ENCODE data around the gene RALGAPA1. TPM values are rescaled to one million over a fixed set of nuclear protein-coding genes. Genes with fewer than 3 reads are reported as not detected.

Gene RALGAPA1
- total and polyA plus RNA-seq, 2 of the 13 experiments (the other 11 are each of a cell fraction or from before 2014, with no cell fraction given), result 65.0 to 89.2 TPM

DNA sequence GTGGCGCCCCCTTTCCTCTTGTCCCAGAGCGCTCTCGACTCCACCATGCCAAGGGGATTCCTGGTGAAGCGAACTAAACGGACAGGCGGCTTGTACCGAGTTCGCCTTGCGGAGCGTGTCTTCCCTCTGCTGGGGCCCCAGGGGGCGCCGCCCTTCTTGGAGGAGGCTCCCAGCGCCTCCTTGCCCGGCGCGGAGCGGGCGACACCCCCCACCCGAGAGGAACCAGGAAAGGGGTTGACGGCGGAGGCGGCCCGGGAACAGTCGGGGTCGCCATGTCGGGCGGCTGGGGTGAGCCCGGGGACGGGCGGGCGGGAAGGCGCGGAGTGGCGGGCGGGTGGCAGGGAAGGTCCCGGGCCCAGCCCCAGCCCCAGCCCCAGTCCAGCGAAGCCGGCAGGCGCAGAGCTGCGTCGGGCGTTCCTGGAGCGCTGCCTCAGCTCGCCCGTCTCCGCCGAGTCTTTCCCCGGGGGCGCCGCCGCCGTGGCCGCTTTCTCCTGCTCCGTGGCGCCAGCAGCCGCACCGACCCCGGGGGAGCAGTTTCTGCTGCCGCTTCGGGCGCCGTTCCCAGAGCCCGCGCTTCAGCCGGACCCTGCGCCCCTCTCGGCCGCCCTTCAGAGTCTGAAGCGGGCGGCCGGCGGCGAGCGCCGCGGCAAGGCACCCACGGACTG is 274.8 kb downstream of the RALGAPA1 start (continued):
- TF ChIP-seq, protein P1, sequence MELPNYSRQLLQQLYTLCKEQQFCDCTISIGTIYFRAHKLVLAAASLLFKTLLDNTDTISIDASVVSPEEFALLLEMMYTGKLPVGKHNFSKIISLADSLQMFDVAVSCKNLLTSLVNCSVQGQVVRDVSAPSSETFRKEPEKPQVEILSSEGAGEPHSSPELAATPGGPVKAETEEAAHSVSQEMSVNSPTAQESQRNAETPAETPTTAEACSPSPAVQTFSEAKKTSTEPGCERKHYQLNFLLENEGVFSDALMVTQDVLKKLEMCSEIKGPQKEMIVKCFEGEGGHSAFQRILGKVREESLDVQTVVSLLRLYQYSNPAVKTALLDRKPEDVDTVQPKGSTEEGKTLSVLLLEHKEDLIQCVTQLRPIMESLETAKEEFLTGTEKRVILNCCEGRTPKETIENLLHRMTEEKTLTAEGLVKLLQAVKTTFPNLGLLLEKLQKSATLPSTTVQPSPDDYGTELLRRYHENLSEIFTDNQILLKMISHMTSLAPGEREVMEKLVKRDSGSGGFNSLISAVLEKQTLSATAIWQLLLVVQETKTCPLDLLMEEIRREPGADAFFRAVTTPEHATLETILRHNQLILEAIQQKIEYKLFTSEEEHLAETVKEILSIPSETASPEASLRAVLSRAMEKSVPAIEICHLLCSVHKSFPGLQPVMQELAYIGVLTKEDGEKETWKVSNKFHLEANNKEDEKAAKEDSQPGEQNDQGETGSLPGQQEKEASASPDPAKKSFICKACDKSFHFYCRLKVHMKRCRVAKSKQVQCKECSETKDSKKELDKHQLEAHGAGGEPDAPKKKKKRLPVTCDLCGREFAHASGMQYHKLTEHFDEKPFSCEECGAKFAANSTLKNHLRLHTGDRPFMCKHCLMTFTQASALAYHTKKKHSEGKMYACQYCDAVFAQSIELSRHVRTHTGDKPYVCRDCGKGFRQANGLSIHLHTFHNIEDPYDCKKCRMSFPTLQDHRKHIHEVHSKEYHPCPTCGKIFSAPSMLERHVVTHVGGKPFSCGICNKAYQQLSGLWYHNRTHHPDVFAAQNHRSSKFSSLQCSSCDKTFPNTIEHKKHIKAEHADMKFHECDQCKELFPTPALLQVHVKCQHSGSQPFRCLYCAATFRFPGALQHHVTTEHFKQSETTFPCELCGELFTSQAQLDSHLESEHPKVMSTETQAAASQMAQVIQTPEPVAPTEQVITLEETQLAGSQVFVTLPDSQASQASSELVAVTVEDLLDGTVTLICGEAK (IDR thresholded peaks at IDR 0.05), result no peak
- TF ChIP-seq, protein P1 (CRISPR knock-in tag; IDR thresholded peaks at IDR 0.05), result no peak
- TF ChIP-seq ZNF556 (CRISPR knock-in tag; IDR thresholded peaks at IDR 0.05; ENCODE audit: borderline replicate concordance), result 0 out of 2 replicates have a peak, but pooled peaks have one; percentile 7
- TF ChIP-seq, protein P2, sequence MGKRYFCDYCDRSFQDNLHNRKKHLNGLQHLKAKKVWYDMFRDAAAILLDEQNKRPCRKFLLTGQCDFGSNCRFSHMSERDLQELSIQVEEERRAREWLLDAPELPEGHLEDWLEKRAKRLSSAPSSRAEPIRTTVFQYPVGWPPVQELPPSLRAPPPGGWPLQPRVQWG (CRISPR knock-in tag; IDR thresholded peaks at IDR 0.05; ENCODE audit: borderline replicate concordance, low read depth), result 0 out of 2 replicates have a peak, but pooled peaks have one; percentile 66
- TF ChIP-seq ZFP1 (CRISPR knock-in tag; IDR thresholded peaks at IDR 0.05), result no peak
- TF ChIP-seq, protein P3, sequence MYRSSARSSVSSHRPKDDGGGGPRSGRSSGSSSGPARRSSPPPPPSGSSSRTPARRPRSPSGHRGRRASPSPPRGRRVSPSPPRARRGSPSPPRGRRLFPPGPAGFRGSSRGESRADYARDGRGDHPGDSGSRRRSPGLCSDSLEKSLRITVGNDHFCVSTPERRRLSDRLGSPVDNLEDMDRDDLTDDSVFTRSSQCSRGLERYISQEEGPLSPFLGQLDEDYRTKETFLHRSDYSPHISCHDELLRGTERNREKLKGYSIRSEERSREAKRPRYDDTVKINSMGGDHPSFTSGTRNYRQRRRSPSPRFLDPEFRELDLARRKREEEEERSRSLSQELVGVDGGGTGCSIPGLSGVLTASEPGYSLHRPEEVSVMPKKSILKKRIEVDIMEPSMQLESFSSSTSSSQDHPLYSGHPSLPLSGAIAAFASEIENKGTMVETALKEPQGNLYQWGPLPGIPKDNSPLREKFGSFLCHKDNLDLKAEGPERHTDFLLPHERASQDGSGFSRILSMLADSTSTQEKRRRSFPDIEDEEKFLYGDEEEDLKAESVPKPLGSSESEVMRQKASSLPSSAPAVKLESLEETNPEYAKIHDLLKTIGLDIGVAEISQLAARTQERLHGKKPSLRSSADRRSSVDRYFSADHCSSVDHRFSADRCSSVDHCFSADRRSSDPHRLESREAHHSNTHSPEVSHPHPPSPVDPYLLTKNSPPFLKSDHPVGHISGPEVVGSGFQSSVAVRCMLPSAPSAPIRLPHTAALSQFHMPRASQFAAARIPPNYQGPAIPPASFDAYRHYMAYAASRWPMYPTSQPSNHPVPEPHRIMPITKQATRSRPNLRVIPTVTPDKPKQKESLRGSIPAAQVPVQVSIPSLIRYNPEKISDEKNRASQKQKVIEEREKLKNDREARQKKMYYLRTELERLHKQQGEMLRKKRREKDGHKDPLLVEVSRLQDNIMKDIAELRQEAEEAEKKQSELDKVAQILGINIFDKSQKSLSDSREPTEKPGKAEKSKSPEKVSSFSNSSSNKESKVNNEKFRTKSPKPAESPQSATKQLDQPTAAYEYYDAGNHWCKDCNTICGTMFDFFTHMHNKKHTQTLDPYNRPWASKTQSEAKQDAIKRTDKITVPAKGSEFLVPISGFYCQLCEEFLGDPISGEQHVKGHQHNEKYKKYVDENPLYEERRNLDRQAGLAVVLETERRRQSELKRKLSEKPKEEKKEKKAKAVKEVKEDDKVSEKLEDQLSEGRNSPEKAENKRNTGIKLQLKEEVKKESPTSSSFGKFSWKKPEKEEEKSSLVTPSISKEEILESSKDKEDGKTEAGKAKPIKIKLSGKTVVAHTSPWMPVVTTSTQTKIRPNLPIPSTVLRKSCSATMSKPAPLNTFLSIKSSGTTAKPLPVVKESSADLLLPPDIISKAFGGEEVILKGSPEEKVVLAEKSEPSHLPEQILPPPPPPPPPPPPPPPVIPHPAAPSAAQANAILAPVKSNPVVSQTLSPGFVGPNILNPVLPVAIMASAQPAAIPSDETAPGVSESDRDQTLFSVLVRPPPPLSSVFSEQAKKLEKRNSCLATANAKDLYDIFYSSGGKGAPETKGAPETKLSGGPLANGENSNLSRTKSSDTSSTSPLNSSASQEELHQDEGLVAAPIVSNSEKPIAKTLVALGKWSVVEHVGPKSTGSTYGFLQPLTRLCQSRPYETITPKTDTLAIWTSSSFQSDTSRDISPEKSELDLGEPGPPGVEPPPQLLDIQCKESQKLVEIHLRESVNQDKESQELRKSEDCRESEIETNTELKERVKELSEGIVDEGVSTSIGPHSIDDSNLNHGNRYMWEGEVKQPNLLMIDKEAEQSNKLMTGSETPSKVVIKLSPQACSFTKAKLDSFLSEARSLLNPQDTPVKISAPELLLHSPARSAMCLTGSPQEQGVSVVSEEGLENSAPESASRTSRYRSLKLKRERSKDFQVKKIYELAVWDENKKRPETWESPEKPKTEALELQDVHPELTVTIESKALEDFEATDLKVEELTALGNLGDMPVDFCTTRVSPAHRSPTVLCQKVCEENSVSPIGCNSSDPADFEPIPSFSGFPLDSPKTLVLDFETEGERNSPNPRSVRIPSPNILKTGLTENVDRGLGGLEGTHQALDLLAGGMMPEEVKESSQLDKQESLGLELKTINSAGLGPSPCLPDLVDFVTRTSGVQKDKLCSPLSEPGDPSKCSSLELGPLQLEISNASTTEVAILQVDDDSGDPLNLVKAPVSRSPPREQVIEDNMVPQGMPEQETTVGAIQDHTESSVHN (CRISPR knock-in tag; IDR thresholded peaks at IDR 0.05), result peak; percentile 11; the same call in 1 of the 2 replicates
- TF ChIP-seq RBM39 (IDR thresholded peaks at IDR 0.05; ENCODE audit: low read depth, low read length, poor library complexity, severe bottlenecking), result no peak
- TF ChIP-seq ZSCAN25 (CRISPR knock-in tag; IDR thresholded peaks at IDR 0.05), result no peak
